Liver (tissue), 9 donors: ENCODE results near the gene DMD. TPM values are rescaled to one million over a fixed set of nuclear protein-coding genes. Genes with fewer than 3 reads are reported as not detected.

Experiments used
- DNase-seq: peaks from one replicate; pipeline ENCODE4 v3.0.0-alpha.2; 2017; ENCODE audit warnings: low spot score
- H3K27ac ChIP-seq, 2 donors: one replicate each; pipeline ENCODE4 v1.7.0; 2013; ENCODE audit warnings: inconsistent platforms in 2 of 2, low read length in 2 of 2, control low read depth in 1 of 2, low read depth in 1 of 2, mild to moderate bottlenecking in 1 of 2
- H3K27me3 ChIP-seq, 4 donors: one replicate each; pipeline versions ENCODE4 v1.6.1 to v1.7.0; 2013; ENCODE audit warnings: low read length in 3 of 4, inconsistent platforms in 1 of 4, mild to moderate bottlenecking in 1 of 4, moderate library complexity in 1 of 4; ENCODE audit not compliant: control insufficient read depth in 4 of 4, insufficient read depth in 4 of 4
- H3K36me3 ChIP-seq, 4 donors: one replicate each; pipeline versions ENCODE4 v1.6.1 to v1.7.0; 2013; ENCODE audit warnings: low read length in 3 of 4, mild to moderate bottlenecking in 3 of 4, low read depth in 1 of 4, moderate library complexity in 1 of 4; ENCODE audit not compliant: control insufficient read depth in 4 of 4, insufficient read depth in 3 of 4
- H3K4me1 ChIP-seq, 4 donors: one replicate each; pipeline versions ENCODE4 v1.6.1 to v1.7.0; 2013; ENCODE audit warnings: low read length in 3 of 4, mild to moderate bottlenecking in 3 of 4, moderate library complexity in 1 of 4; ENCODE audit not compliant: control insufficient read depth in 4 of 4, insufficient read depth in 4 of 4
- H3K4me3 ChIP-seq, 3 donors: one replicate each; pipeline versions ENCODE4 v1.6.1 to v1.7.0; 2013; ENCODE audit warnings: low read length in 3 of 3, control low read depth in 1 of 3, low read depth in 1 of 3, mild to moderate bottlenecking in 1 of 3
- H3K9ac ChIP-seq, 2 donors: one replicate each; pipeline ENCODE4 v1.7.0; 2013; ENCODE audit warnings: low read length in 2 of 2, mild to moderate bottlenecking in 2 of 2, moderate library complexity in 2 of 2, control low read depth in 1 of 2, low read depth in 1 of 2
- H3K9me3 ChIP-seq, 4 donors: one replicate each; pipeline versions ENCODE4 v1.6.1 to v1.7.0; 2013; ENCODE audit warnings: low read length in 3 of 4; ENCODE audit not compliant: control insufficient read depth in 4 of 4
- EGR1 ChIP-seq, 2 donors: IDR thresholded peaks; 2 replicates each; pipeline ENCODE4 v1.6.1; 2016 to 2018; ENCODE audit warnings: antibody characterized with exemption in 2 of 2, low read depth in 2 of 2
- FOXA1 ChIP-seq: IDR thresholded peaks from 2 replicates; pipeline ENCODE4 v1.6.1; 2016; ENCODE audit warnings: antibody characterized with exemption
- FOXA2 ChIP-seq: IDR thresholded peaks from 2 replicates; pipeline ENCODE4 v1.6.1; 2016; ENCODE audit warnings: antibody characterized with exemption
- GABPA ChIP-seq, 2 donors: IDR thresholded peaks in 1 of 2; conservative IDR thresholded peaks in 1 of 2; 2 replicates each; pipeline ENCODE4 v1.6.1; 2016; ENCODE audit warnings: antibody characterized with exemption in 2 of 2, mild to moderate bottlenecking in 1 of 2, moderate library complexity in 1 of 2
- HNF4A ChIP-seq, 2 donors: conservative IDR thresholded peaks; 2 replicates each; pipeline ENCODE4 v1.6.1; 2016; ENCODE audit warnings: antibody characterized with exemption in 2 of 2, mild to moderate bottlenecking in 2 of 2
- HNF4G ChIP-seq: IDR thresholded peaks from 2 replicates; pipeline ENCODE4 v1.6.1; 2016; ENCODE audit warnings: antibody characterized with exemption
- JUND ChIP-seq, 2 donors: IDR thresholded peaks; 2 replicates each; pipeline ENCODE4 v1.6.1; 2016; ENCODE audit warnings: antibody characterized with exemption in 2 of 2
- NR2F2 ChIP-seq: IDR thresholded peaks from 2 replicates; pipeline ENCODE4 v1.6.1; 2016; ENCODE audit warnings: antibody characterized with exemption
- RAD21 ChIP-seq, 2 donors: IDR thresholded peaks; 2 replicates each; pipeline ENCODE4 v1.6.1; 2016; ENCODE audit warnings: antibody characterized with exemption in 2 of 2, mild to moderate bottlenecking in 2 of 2
- RXRA ChIP-seq, 2 donors: IDR thresholded peaks; 2 replicates each; pipeline ENCODE4 v1.6.1; 2017 to 2018; ENCODE audit warnings: antibody characterized with exemption in 2 of 2, mild to moderate bottlenecking in 1 of 2
- TAF1 ChIP-seq: conservative IDR thresholded peaks from 2 replicates; pipeline ENCODE4 v1.6.1; 2016; ENCODE audit warnings: antibody characterized with exemption, mild to moderate bottlenecking
- WGBS: extraction: QIAGEN DNeasy Blood & Tissue Kit; methylation state at CpG from one replicate; pipeline ENCODE4 v1.1.7; 2013; 5-methylcytosine and 5-hydroxymethylcytosine counted together
- polyA plus RNA-seq, 2 donors: library from polyadenylated mRNA; stranded (reverse) in 1 of 2; unstranded in 1 of 2; fragments of 200-250 nt in 1 of 2; fragments of >200 nt in 1 of 2; fragmentation: Nextera tagmentation in 1 of 2; extraction: Ambion mirVana in 1 of 2; gene quantifications; one replicate each; pipeline versions ENCODE4 v1.2.1 to v1.2.3, GENCODE V29; 2013 to 2015
- total RNA-seq, 2 donors: library from RNA; depleted of rRNA; stranded (reverse); fragments of >200 nt; gene quantifications; one replicate each; pipeline ENCODE4 v1.2.3, GENCODE V29; 2014
- TF ChIP-seq, protein P1 (sequence below): IDR thresholded peaks from 2 replicates; pipeline ENCODE4 v1.6.1; 2016; ENCODE audit warnings: antibody characterized with exemption
- TF ChIP-seq, protein P2 (sequence below): fragments of 150-350 bp; IDR thresholded peaks from 2 replicates; pipeline ENCODE4 v1.5.1; 2017; ENCODE audit warnings: improper control_type of control experiment, low read depth, low read length; ENCODE audit not compliant: missing input control
- TF ChIP-seq, protein P3 (sequence below): IDR thresholded peaks from 2 replicates; pipeline ENCODE4 v1.6.1; 2016; ENCODE audit warnings: antibody characterized with exemption
- TF ChIP-seq, protein P4 (sequence below): IDR thresholded peaks from 2 replicates; pipeline ENCODE4 v1.6.1; 2016; ENCODE audit warnings: antibody characterized with exemption, mild to moderate bottlenecking
- TF ChIP-seq, protein P5 (sequence below): IDR thresholded peaks from 2 replicates; pipeline ENCODE4 v1.6.1; 2016; ENCODE audit warnings: antibody characterized with exemption
- donor health status: healthy.
- donor health status: healthy.
- donor health status: healthy.
- donor health status: healthy.
- donor health status: healthy.

The DMD gene
- total and polyA plus RNA-seq, 4 donors = 14.6 to 61.9 (median 23.9) TPM

DNA sequence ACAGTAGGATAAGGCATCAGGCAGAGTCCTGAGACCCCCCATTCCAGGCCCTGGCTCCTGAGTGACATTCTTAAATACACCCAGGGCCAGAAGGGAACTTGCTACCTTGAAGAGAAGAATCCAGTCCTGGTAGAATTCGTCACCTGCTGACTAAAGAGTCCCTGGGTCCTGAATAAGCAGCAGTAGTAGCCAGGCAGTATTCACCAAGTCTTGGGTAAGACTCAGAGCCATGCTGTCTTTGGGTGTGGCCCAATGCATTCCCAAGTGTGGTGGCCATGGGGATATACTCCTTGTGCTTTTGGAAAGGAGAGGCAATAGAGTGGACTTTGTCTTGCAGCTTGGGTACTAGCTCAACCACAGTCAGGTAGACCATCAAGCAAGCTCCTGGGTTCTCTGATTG is 359.1 kb downstream of the DMD start:
- H3K4me3 ChIP-seq = no peak overlapping the region
- H3K4me1 ChIP-seq = no peaks in the 10 kb centered on the region
- no peaks in the 10 kb centered on the region for H3K9me3 ChIP-seq
- no peaks in the 10 kb centered on the region for H3K27me3 ChIP-seq
- no peak overlapping the region for H3K9ac ChIP-seq
- TF ChIP-seq GABPA (IDR thresholded peaks at IDR 0.05 in 1 of 2, conservative IDR thresholded peaks at IDR 0.05 in 1 of 2) = no peak
- TF ChIP-seq FOXA2 = no peak
- no peak for TF ChIP-seq HNF4A (conservative IDR thresholded peaks at IDR 0.05)
- no peak for TF ChIP-seq EGR1 (IDR thresholded peaks at IDR 0.05; ENCODE audit: low read depth in 2 of 2)
- TF ChIP-seq, protein P1, sequence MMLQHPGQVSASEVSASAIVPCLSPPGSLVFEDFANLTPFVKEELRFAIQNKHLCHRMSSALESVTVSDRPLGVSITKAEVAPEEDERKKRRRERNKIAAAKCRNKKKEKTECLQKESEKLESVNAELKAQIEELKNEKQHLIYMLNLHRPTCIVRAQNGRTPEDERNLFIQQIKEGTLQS = no peak
- TF ChIP-seq FOXA1 = no peak
- TF ChIP-seq, protein P2, sequence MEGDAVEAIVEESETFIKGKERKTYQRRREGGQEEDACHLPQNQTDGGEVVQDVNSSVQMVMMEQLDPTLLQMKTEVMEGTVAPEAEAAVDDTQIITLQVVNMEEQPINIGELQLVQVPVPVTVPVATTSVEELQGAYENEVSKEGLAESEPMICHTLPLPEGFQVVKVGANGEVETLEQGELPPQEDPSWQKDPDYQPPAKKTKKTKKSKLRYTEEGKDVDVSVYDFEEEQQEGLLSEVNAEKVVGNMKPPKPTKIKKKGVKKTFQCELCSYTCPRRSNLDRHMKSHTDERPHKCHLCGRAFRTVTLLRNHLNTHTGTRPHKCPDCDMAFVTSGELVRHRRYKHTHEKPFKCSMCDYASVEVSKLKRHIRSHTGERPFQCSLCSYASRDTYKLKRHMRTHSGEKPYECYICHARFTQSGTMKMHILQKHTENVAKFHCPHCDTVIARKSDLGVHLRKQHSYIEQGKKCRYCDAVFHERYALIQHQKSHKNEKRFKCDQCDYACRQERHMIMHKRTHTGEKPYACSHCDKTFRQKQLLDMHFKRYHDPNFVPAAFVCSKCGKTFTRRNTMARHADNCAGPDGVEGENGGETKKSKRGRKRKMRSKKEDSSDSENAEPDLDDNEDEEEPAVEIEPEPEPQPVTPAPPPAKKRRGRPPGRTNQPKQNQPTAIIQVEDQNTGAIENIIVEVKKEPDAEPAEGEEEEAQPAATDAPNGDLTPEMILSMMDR = no peak
- TF ChIP-seq HNF4G = no peak
- no peak for TF ChIP-seq RAD21 (IDR thresholded peaks at IDR 0.05)
- TF ChIP-seq TAF1 = no peak
- no peak for TF ChIP-seq RXRA (IDR thresholded peaks at IDR 0.05)
- TF ChIP-seq JUND (IDR thresholded peaks at IDR 0.05) = no peak
- TF ChIP-seq, protein P3, sequence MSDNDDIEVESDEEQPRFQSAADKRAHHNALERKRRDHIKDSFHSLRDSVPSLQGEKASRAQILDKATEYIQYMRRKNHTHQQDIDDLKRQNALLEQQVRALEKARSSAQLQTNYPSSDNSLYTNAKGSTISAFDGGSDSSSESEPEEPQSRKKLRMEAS = no peak
- H3K27ac ChIP-seq = no peak overlapping the region
- DNase-seq = no peak
- 57% methylated on average over 1 of the region's 1 CpG for WGBS
- no peaks in the 10 kb centered on the region for H3K36me3 ChIP-seq

DNA sequence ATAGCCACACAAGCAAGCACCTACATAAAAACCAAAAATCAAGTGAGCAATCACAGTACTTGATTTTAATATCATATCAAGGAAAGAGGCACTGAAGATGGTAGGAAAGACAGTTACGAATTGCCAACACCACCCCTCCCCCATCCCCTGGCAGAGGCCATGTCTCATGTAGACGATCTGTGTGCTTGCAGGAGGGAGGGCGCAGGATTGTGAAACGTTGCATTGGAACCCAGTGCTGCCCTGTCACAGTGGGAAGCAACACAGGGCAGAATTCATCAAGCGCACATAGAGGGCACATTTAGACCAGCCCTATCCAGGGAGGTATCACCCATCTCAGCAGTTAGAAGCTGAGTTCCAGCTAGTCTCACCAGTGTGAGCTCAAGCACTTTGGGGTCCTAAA is 359.8 kb downstream of the DMD start:
- WGBS = 76% methylated on average over 5 of the region's 5 CpGs
- Histone ChIP-seq H3K27me3 (no peaks in the 10 kb centered on the region), H3K9ac (no peak overlapping the region), H3K36me3 (no peaks in the 10 kb centered on the region), H3K27ac (no peak overlapping the region), H3K9me3 (no peaks in the 10 kb centered on the region), H3K4me1 (no peaks in the 10 kb centered on the region), H3K4me3 (no peak overlapping the region)
- no peak for DNase-seq
- no peak for TF ChIP-seq FOXA1
- TF ChIP-seq, protein P2 = no peak
- TF ChIP-seq, protein P4, sequence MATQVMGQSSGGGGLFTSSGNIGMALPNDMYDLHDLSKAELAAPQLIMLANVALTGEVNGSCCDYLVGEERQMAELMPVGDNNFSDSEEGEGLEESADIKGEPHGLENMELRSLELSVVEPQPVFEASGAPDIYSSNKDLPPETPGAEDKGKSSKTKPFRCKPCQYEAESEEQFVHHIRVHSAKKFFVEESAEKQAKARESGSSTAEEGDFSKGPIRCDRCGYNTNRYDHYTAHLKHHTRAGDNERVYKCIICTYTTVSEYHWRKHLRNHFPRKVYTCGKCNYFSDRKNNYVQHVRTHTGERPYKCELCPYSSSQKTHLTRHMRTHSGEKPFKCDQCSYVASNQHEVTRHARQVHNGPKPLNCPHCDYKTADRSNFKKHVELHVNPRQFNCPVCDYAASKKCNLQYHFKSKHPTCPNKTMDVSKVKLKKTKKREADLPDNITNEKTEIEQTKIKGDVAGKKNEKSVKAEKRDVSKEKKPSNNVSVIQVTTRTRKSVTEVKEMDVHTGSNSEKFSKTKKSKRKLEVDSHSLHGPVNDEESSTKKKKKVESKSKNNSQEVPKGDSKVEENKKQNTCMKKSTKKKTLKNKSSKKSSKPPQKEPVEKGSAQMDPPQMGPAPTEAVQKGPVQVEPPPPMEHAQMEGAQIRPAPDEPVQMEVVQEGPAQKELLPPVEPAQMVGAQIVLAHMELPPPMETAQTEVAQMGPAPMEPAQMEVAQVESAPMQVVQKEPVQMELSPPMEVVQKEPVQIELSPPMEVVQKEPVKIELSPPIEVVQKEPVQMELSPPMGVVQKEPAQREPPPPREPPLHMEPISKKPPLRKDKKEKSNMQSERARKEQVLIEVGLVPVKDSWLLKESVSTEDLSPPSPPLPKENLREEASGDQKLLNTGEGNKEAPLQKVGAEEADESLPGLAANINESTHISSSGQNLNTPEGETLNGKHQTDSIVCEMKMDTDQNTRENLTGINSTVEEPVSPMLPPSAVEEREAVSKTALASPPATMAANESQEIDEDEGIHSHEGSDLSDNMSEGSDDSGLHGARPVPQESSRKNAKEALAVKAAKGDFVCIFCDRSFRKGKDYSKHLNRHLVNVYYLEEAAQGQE = no peak
- no peak for TF ChIP-seq FOXA2
- no peak for TF ChIP-seq EGR1 (IDR thresholded peaks at IDR 0.05; ENCODE audit: low read depth in 2 of 2)
- TF ChIP-seq JUND (IDR thresholded peaks at IDR 0.05) = no peak
- TF ChIP-seq, protein P1 = no peak
- no peak for TF ChIP-seq TAF1
- TF ChIP-seq, protein P5, sequence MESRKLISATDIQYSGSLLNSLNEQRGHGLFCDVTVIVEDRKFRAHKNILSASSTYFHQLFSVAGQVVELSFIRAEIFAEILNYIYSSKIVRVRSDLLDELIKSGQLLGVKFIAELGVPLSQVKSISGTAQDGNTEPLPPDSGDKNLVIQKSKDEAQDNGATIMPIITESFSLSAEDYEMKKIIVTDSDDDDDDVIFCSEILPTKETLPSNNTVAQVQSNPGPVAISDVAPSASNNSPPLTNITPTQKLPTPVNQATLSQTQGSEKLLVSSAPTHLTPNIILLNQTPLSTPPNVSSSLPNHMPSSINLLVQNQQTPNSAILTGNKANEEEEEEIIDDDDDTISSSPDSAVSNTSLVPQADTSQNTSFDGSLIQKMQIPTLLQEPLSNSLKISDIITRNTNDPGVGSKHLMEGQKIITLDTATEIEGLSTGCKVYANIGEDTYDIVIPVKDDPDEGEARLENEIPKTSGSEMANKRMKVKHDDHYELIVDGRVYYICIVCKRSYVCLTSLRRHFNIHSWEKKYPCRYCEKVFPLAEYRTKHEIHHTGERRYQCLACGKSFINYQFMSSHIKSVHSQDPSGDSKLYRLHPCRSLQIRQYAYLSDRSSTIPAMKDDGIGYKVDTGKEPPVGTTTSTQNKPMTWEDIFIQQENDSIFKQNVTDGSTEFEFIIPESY = no peak
- TF ChIP-seq RAD21 (IDR thresholded peaks at IDR 0.05) = no peak
- TF ChIP-seq, protein P3 = no peak
- TF ChIP-seq NR2F2 = no peak
